ENCODE results near the gene ETS1.

ETS1 gene

DNA sequence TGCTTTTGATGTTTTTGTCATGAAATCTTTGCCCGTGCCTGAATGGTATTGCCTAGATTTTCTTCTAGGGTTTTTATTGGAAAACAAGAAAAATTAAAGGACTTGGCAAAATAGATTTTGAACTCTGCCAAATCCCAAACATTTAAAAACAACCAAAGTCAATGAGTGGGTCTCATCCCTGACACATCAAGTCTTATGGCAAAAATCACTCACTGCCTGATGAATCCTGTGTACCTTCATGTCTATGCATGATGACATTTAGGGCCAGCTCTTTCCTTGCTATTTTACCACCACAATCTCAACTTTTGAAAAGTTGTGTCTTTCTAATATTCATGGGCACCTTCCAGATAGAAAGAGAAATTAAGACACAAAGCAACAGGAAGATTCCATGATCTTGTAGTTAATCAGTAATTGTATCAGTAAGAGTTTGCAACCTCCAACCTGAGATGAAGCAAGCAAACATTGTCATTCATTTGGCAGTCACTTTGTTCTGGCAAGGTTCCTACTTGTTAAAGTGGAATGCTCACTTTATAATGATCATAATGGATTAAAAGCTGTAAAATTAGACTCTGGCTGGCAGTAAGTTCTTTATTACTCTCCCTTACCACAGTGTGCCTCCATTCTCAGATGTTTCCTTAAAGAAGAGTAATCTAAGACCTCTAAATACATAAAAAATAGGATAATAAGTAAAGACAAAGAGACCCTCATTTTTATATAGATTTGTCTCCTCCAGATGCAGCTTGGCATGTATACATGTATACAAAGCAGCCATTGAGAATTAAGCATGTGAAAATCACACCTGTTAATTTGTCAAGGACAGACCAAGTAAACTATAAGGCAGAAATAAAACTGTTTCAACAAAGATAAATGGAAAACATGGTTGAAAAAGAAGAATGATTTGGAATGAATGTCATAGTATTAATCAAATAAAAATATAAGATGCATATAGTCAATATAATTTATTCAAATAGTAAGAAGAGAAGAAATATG is 51.6 kb downstream of the ETS1 start:
- DNase-seq, result no peak

DNA sequence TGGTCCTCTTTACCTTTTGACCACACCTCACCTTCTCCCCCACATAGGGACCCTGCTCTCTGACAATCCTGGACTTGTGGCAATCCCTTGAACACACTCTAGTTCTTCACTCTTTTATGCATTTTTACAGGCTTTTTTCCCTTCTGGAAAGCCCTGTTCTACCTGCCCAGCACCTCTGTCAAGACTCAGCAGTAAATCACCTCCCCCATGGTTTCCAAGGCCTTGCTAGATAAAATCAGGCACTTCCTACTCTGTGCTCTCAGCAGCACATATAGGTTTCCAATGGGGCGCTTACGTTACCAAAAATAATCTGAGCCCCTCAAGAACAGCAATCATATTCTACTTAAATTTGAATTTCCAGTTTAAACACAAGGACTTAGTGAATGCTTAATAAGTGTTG is 53.9 kb downstream of the ETS1 start:
- DNase-seq, result no peak

DNA sequence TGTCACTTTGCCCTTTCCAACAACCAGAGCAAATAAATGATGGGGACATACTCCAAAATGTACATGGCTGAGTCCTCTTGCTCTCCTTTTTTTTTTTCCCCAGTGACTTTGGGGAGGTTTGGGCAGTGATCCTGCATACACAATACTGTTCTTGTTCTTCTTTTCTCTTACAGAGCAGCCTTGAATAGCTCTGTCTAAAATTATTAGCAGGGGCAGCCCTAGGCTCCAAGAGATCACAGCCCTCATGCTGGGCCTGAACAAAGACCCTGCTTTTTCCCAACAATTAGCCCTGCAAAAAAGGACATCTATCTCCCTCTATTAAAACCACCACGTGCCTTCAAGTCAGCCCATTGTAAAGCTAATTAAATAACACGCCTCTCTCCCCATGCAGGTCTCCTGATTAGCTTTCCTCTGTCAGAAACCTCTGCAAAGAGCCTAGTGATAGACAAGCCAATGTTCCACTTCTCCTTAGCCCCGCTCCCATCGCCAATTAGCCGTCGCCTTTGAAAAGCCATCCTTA is 54.7 kb downstream of the ETS1 start:
- DNase-seq, result no peak

DNA sequence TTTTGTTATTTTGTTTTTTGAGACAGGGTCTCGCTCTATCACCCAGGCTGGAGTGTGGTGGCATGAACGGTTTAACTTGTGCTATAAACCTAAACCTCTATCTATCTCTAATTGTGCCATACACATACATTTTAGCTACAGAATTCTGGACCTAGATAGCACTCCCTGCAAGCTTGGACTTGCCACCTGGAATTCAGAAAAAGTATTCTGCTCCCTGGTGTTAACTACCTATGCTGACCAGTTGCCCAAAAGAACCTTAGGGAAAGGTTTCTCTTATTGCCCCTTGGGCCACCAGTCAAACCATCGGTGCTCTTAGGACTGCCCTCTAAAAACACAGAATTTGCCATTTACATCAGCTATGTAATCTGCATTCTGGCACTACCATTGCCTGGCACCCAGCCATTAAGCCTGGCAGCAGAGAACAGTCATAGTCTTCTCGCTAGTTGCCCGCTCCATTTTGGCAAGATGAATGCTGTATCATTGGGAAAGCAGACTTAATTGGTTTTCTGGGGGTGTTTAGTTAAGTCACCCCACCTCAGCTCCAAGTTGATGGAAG is 55.3 kb downstream of the ETS1 start:
- no peak for DNase-seq

DNA sequence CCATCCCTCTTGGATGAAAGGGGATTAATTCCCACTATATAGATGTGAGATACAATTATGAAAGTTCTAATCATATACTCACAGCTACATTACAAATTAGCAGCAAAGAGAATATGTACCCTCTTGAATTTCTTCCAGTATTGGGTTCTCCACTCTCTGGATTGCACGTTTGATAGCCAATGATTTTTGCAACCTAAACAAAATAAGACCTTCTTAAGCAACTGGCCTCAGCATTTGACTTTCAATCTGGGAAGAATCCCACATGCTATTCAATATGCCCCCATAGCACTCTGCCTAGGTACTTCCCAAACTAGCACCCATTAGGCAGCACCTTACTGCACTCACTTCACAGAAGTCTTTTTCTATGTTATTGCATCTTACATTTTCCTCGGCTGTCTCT is 55.8 kb downstream of the ETS1 start:
- DNase-seq, result no peak

DNA sequence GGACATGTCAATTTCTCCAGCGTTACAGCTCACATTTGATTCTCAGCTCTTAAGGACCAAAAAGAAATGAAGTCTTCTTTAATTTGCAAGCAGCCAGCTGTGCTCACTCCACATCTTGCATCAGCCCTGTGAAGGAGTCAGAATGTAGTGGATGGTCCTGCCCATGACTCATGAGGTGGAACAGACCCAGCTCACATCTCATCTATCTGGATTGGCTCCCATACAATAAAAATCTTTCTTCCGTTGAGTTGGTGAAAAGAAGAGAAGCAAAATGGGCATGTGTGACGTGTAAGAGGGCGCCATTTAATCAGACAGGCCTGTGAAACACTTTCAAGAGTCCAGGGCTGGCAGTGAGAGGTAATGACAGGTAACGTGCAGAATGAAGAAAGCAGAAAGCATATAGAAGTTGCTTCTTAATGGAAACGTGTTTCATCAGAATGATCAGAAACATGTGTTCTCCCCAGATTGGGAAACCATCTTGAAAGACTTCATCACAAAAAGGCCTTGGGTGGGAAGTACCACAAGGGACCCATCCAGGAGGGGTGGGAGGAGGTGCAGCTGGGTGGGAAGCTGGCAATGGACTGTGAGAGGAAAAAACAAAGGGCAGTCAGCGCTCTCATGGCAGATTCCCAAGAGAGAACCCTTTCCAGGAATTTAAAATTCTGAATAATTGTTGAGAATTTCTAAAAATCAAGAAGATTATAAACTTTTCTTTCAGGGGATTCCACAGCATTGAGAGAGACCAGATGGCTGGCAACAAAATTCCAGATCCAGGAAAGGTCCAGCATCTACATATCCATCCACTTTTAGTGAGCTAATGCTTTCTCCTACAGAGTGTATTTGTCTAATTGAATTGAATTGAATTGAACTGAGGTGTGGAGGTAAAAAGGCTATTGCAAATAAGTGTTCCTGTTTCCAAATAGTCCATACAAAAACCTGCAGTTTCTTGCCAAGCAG is 57.0 kb downstream of the ETS1 start:
- no peak for DNase-seq

DNA sequence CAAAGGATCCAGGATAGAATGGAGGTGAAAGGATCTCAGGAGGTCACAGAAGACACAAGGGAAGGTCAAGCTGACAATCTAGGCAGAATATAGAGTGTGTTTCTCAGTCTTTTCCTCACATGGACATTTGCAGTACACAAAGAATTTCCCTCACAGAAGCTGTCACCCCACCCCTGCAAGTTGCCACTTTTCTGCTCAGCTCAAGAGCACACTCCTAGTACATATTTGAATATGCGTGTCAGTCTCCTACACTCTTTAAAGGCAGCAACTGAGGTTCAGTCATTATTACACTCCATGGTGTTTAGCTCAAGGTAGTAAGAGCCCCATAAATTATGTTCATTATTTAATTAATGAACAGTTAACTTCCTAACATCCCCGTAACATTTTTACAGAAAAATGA is 59.1 kb downstream of the ETS1 start:
- no peak for DNase-seq

DNA sequence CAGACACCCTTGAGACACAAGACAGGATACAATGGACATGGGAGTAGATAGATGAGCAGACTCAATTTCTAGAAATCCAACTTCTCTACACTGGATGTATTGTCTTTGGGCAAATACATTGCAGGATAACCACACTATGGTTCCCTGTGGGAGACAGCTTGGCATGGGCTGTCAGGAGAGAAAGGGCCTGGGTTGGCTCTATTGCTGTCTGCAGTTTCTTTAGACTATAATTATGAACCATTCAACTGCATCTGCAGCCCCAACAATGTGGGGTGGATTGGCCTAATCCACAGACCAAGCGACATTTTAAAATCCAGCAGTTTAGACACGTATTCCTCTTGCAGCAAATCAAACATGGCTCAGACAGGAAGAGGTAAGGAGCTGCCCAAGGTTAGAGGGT is 60.3 kb downstream of the ETS1 start:
- no peak for DNase-seq

DNA sequence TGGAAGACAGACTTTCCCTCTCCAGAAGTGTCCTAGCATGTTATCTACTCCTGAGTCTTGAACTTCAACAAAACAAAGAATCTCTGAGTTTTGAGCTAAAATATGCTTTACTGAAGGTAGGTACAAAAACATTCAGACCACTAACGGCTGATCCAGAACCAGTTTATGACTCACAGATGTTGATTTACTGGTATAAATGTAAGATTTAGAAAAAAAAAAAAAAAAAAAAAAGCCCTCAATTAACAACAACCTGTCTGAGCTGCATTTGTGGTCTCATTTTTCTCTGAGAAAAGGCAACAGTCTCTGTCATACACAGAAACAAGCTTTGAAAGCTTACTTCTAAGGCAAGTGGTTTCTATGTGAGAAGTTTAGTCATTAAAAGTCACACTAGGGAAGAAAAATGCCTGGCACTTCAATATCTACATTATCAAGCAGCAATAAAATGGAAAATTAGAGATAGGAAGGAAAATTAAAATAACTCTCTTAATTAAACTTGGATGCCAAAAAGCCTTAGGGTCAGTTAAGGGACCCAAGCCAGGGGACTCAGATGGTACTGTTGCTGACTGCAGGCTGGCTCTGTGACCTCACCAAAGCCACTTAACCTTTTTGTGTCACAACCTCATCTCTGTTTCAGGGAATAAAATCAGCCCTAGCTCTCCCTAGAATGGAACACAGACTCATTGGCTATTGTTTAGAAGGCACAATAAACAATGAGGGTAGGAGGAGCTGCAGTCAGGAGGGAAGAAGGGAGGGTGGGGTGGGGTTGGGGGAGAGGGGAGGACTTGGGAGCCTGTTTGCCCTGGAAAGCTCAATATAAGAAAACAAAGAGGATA is 61.7 kb downstream of the ETS1 start:
- no peak for DNase-seq

DNA sequence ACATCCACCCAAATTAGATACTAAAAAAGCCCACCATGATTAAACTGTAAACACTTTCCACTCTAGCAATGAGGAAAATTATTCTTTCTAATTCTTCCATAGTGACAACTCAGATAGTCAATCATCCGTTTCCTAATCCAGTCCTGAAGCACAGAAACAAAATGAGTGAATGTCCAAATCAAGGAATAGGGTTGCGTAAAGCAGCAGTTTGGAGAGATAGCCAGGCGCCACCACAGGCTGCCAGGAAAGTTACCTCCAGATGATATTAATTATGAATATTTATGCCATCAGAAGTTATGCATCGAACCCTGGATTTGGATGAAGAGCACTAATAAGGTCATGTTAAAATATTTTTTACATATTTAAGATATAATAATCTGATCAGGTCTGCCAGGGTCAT is 63.2 kb downstream of the ETS1 start:
- no peak for DNase-seq

DNA sequence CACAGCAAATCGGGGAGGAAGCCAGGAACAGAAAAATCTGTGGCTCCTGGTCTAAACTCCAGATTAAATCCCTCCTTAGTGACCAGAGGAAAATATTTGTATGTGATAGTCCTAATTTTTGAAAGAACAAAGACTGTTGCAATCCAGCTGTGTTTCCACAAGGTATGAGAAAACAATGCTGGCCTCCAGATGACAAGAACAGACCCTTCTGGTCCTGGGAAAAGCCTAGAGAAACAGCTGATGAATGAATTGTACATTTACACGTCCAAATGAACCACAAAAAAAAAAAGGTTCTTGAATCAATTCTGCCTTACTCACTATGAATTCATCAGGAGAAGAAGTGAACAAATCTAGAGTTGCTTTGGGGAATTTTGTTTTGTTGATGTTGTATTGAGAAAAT is 63.7 kb downstream of the ETS1 start:
- DNase-seq, result no peak

DNA sequence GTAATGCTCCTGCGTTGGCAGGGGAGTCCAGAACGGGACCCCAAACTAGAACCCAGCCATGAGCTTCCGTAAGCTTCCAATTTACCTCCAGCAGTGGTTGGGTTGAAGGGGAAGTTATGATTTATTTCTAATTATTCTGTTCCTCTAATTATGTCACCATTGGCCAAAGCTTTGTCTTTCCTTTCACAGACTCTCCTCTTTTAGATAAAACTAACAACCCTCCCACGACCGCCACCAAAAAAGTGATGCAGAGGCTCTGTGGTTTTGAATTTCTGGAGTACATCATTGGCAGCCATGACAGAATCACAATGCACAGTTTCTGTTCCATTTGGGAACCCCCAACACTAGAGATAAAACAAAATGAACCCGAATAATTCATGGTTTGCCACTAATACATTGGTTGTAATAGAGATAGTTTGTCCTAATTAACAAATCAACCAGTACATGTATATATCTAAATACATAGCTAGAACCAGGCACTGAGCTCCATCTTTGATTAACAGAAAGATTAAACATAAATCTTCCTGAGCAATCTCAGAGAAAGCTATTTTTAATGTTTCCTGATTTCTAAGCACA is 64.3 kb downstream of the ETS1 start:
- peak; percentile 49 to 60 for DNase-seq

DNA sequence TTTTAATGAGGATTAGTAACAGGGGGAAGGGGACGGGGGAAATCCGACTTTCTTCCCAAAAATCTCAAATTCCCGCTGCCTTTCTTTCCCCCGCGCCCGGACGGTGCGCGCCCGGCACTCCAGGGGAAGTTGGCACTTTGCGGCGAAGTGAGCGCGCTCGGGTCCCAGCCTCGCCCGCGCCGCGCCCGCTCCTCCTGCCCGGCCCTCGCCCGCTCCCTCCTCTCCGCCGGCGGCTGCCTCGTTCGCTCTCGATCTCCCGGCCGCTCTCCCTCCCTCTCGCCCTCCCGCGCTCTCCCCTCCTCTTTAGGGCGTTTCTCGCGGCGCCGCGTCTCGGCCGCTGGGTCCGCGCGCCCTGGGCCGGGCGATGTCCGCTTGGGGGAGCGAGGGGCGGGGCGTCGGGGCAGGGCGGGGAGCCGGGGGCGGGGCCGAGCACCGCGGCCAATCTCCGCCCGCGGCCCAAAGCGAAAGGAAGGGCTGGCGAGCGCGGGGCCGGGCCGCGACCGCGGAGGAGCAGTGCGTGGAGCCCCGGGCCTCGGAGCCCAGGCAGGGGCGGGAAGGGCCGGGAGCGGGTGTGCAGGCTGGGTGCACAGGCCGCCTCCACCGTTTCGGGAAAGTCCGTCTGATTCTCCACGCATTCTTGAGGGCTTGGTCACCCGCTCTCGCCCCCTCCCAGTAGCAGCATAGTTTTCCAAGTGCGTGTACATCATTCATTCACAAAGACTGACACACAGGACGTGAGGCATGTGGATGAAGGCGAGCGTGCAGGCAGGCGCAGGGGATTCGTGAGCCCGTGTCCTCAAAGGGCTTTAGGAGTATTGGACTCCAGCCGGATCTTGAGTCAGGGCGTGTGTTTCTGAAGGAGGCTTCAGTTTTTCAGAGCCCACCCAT is 65.1 kb downstream of the ETS1 start:
- DNase-seq, result peak; percentile 83 to 87

DNA sequence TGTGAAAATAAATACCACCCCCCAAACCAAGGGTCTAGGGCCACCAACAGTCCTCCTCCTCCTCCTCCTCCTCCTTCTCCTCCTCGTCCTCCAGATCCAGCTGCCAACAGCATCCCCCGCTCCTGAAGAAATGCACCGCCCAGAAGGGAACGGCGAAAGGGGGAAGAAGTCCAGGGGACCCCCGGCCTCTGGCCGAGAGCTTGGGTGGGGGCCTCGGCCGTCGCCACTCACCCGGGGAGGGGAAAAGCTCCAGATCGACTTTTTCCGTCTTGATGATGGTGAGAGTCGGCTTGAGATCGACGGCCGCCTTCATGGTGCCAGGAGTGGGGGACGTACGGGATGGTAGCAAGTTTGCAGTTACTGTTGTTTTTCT is 65.7 kb downstream of the ETS1 start:
- no peak for DNase-seq

DNA sequence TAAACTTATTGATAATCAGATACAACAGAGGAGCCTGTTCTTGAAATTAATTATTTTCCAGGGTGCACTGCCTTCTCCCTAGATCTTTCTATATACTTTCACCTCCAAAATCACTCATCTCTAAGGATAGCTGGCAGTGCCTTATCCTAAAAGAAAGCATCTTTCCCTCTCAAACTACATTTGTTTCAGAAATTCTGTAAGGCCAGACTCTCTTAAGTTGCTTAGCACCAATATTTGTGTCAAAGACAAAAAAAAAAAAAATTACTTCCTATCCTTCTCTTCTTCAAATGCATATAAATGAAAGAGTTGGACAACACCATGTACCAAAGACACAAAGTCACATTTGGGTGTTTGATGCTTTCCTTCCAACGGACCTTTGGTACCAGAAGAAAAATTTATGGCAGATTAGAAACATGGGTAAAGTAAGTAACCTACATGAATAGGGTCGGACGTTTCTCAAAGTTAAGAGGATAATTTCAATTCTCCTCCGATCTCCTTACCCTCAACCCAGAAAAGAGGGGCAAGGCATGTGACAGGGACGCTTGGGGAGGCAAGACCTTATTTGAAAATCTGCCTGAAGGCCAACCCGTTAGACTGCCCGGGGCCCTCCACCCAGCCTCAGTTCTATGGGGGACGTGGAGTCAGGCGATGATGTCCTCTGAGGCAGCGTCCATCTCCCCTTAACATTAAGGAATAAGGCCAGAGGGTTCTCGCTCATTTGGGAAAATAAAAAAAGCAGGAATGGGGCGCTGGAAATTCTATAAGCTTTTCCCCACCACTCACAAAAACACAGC is 66.3 kb downstream of the ETS1 start:
- DNase-seq, result no peak

DNA sequence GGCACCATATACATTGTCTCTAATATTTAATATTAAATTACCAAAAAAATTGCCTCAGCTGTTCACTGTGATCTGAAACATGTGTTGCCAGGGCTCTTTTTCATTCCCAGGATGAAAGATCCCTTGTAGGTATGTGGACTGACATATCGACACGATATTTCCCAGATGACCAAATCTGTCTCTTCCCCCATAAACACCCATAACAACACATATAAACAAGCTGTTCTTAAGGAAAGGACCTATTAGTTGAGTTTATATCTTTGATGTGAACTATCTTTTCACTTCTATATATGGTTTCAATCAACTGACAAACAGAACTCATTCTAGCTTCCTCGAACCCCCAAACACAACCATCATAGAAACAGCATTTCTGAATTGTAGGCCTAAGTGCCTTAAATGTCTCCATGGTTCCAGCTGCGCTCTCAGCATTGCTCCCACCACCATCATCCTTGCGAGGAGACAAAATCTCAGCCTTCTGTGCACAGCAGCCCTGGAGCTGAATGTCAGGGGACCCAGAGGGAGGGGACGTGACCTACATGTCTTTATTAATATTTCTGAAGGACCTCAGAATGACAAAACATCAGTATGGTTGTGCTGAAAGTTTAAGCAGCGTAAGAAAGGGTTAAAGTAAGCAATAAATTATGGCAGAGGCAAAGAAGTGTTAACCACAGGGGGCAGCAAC is 67.0 kb downstream of the ETS1 start:
- DNase-seq, result no peak

DNA sequence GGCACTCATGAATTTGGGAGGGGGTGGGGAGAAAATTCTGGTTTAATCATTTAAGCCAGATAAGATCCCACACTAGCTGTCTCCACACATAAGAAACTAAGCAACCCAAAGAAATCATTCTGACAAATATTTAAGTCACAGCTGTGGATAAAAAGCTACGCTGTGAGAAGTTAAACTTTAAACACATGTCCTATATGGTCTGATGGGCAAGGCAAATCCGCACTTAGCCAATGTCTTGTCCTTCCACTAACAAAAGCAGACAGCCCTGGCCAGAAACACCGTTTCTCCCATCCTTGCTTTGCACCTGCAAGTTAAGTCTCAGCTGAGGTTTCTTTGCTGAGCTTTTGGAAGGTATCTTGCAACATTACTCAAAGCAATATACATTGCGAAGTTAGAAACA is 68.0 kb downstream of the ETS1 start:
- no peak for DNase-seq

DNA sequence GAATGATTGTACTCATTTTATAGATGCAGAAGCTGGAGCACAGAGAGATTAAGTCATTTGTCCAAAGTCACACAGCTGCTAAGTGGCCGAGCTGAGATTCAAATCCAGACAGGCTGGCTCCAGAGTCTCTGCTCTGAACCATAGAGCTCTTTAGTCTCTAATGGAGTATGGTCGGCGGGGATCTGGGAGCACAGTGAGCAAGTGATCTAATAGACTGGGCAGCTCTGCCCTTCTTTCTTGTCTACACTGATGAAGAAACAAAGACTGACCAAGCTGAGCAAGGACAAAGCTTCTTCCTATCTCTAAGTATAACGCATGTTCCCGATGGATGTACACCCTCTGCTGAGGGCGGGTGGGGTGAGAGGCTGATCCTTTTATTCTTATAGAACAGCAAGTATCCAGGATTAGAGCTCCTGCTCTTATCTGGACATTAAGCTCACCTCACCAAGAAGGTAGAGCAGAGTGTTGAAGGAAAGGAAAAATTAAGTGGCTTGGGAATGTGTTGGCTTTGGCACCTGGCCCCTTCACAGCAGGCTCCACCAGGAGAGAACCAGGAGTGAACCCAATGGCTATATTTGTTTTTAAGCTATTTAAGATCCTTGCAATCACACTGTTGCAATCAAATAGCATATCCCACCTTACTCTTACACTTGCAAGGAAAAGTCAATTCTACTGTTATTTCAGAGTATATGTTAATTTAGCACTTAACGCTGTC is 68.7 kb downstream of the ETS1 start:
- DNase-seq, result no peak
